ENCODE results near the gene RNF144B. TPM values are rescaled to one million over a fixed set of nuclear protein-coding genes. Genes with fewer than 3 reads are reported as not detected.
"Not testable (repeated sequence)": the region's sequence is repeated elsewhere in the genome, so short reads cannot be mapped to it uniquely, and the experiment has no call there.

The RNF144B gene
- total RNA-seq, 1 donor from 2014 or later: 6.3 TPM

GRCh38 chr6:18451756-18452155 lies 64.6 kb downstream of the RNF144B start:
- no peak for TF ChIP-seq CTCF (conservative IDR thresholded peaks at IDR 0.05; ENCODE audit: low read depth, low read length)
- no peak for DNase-seq (ENCODE audit: low read depth)
- no peak overlapping the region for H3K4me3 ChIP-seq (ENCODE audit: low read depth, low read length)

GRCh38 chr6:18454446-18454845 lies 67.3 kb downstream of the RNF144B start:
- no peak overlapping the region for H3K4me3 ChIP-seq (ENCODE audit: low read depth, low read length)
- DNase-seq (ENCODE audit: low read depth): no peak
- TF ChIP-seq CTCF (conservative IDR thresholded peaks at IDR 0.05; ENCODE audit: low read depth, low read length): no peak

GRCh38 chr6:18457065-18457737 lies 70.1 kb downstream of the RNF144B start:
- no peak for DNase-seq (ENCODE audit: low read depth)
- no peak overlapping the region for H3K4me3 ChIP-seq (ENCODE audit: low read depth, low read length)
- TF ChIP-seq CTCF (conservative IDR thresholded peaks at IDR 0.05; ENCODE audit: low read depth, low read length): no peak

GRCh38 chr6:18458086-18458485 lies 70.9 kb downstream of the RNF144B start:
- DNase-seq (ENCODE audit: low read depth); H3K4me3 ChIP-seq (ENCODE audit: low read depth, low read length): not testable (repeated sequence)

- no peak overlapping the region for H3K4me3 ChIP-seq (ENCODE audit: low read depth, low read length)
These were observed 76.3 kb downstream of the RNF144B start for GRCh38 chr6:18463429-18463828.

GRCh38 chr6:18464176-18464575 lies 77.0 kb downstream of the RNF144B start:
- TF ChIP-seq CTCF (conservative IDR thresholded peaks at IDR 0.05; ENCODE audit: low read depth, low read length): no peak
- no peak for DNase-seq (ENCODE audit: low read depth)
- no peak overlapping the region for H3K4me3 ChIP-seq (ENCODE audit: low read depth, low read length)

More at GRCh38 chr6:18463429-18463828, 76.3 kb downstream of the RNF144B start:
- DNase-seq (ENCODE audit: low read depth): no peak
- no peak for TF ChIP-seq CTCF (conservative IDR thresholded peaks at IDR 0.05; ENCODE audit: low read depth, low read length)

GRCh38 chr6:18465410-18466154 lies 78.4 kb downstream of the RNF144B start:
- no peak for DNase-seq (ENCODE audit: low read depth)
- TF ChIP-seq CTCF (conservative IDR thresholded peaks at IDR 0.05; ENCODE audit: low read depth, low read length): no peak
- no peak overlapping the region for H3K4me3 ChIP-seq (ENCODE audit: low read depth, low read length)

All from epithelial cell of proximal tubule (primary cell).